Tibial nerve (tissue), 4 donors: ENCODE results near the gene TMEM178B. TPM values are rescaled to one million over a fixed set of nuclear protein-coding genes. Genes with fewer than 3 reads are reported as not detected.

Source experiments
- DNase-seq, 2 donors: peaks; one replicate each; pipeline ENCODE4 v3.0.0-alpha.2; 2019; ENCODE audit warnings: low spot score in 2 of 2
- H3K27ac ChIP-seq, 4 donors: fragments of 200-600 bp; sonication (generic) in 3 of 4; one replicate each; pipeline ENCODE4 v1.5.1; 2017 to 2019; ENCODE audit warnings: mild to moderate bottlenecking in 1 of 4
- H3K27me3 ChIP-seq, 2 donors: fragments of 200-600 bp; sonication (generic) in 1 of 2; one replicate each; pipeline versions ENCODE4 v1.5.1 to v1.6.0; 2017 to 2019
- H3K36me3 ChIP-seq, 3 donors: fragments of 200-600 bp; sonication (generic); one replicate each; pipeline ENCODE4 v1.5.1; 2018 to 2019
- H3K4me1 ChIP-seq, 4 donors: fragments of 200-600 bp; sonication (generic) in 3 of 4; one replicate each; pipeline ENCODE4 v1.5.1; 2017 to 2019
- H3K4me3 ChIP-seq, 4 donors: fragments of 200-600 bp; sonication (generic) in 3 of 4; one replicate each; pipeline ENCODE4 v1.5.1; 2017 to 2019; ENCODE audit warnings: mild to moderate bottlenecking in 1 of 4, moderate library complexity in 1 of 4
- H3K9me3 ChIP-seq, 4 donors: fragments of 200-600 bp; sonication (generic) in 3 of 4; one replicate each; pipeline ENCODE4 v1.5.1; 2017 to 2019
- CTCF ChIP-seq, 5 experiments: fragments of 200-600 bp in 3 of 5; fragments of 450-650 bp in 2 of 5; sonication (generic) in 3 of 5; IDR thresholded peaks; one replicate each; pipeline ENCODE4 v1.5.1; 2016 to 2019; ENCODE audit warnings: antibody characterized with exemption in 5 of 5, mild to moderate bottlenecking in 3 of 5, moderate library complexity in 2 of 5
- EP300 ChIP-seq, 2 donors: sonication (generic); formaldehyde crosslinking; IDR thresholded peaks; one replicate each; pipeline ENCODE4 v1.6.1; 2017; ENCODE audit warnings: antibody characterized with exemption in 2 of 2, mild to moderate bottlenecking in 1 of 2
- POLR2A ChIP-seq, 2 donors: fragments of 450-650 bp; IDR thresholded peaks; one replicate each; pipeline ENCODE4 v1.6.1; 2017; ENCODE audit warnings: antibody characterized with exemption in 2 of 2, mild to moderate bottlenecking in 2 of 2, moderate library complexity in 2 of 2
- WGBS, 2 donors: methylation state at CpG; one replicate each; pipeline ENCODE4 v1.1.5; 2018; 5-methylcytosine and 5-hydroxymethylcytosine counted together
- total RNA-seq, 4 donors: library from RNA; depleted of rRNA; stranded (reverse); fragments of >200 nt; gene quantifications; one replicate each; pipeline ENCODE4 v1.1.0, GENCODE V29; 2016

TMEM178B gene
- total RNA-seq, 4 donors from 2014 or later, result 0.30 to 0.78 (median 0.53) TPM

GRCh38 chr7:141356161-141356560, 282.3 kb downstream of the TMEM178B start:
- Histone ChIP-seq H3K4me1 (peaks cover 0 to 14% (median 0%) of the 10 kb centered on the region in 4 donors), H3K36me3 (no peaks in the 10 kb centered on the region), H3K9me3 (no peaks in the 10 kb centered on the region), H3K4me3 (no peak overlapping the region), H3K27me3 (no peaks in the 10 kb centered on the region), H3K27ac (no peak overlapping the region)
- no peak for DNase-seq
- 49 to 51% methylated on average over 3 of the region's 3 CpGs for WGBS, 2 donors
- TF ChIP-seq EP300 (IDR thresholded peaks at IDR 0.05), result no peak
- TF ChIP-seq CTCF (IDR thresholded peaks at IDR 0.05), result no peak
- TF ChIP-seq POLR2A (IDR thresholded peaks at IDR 0.05), result no peak

- Histone ChIP-seq H3K36me3 (no peaks in the 10 kb centered on the region), H3K27me3 (no peaks in the 10 kb centered on the region), H3K27ac (no peak overlapping the region), H3K4me1 (peaks cover 0 to 20% (median 0%) of the 10 kb centered on the region in 4 donors), H3K9me3 (no peaks in the 10 kb centered on the region), H3K4me3 (no peak overlapping the region)
- DNase-seq, result no peak
- TF ChIP-seq EP300 (IDR thresholded peaks at IDR 0.05) (no peak), CTCF (IDR thresholded peaks at IDR 0.05) (no peak), POLR2A (IDR thresholded peaks at IDR 0.05) (no peak)
- WGBS, 2 donors, result 55% methylated on average over 1 of the region's 1 CpG
Measured at GRCh38 chr7:141358386-141358785, 284.5 kb downstream of the TMEM178B start.

GRCh38 chr7:141359262-141359661, 285.4 kb downstream of the TMEM178B start:
- Histone ChIP-seq H3K27ac (no peak overlapping the region), H3K4me3 (no peak overlapping the region), H3K9me3 (no peaks in the 10 kb centered on the region), H3K27me3 (no peaks in the 10 kb centered on the region), H3K4me1 (peaks cover 0 to 17% (median 0%) of the 10 kb centered on the region in 4 donors), H3K36me3 (no peaks in the 10 kb centered on the region)
- WGBS, 2 donors, result 74 to 76% methylated on average over 3 of the region's 3 CpGs
- no peak for TF ChIP-seq POLR2A (IDR thresholded peaks at IDR 0.05)
- no peak for TF ChIP-seq EP300 (IDR thresholded peaks at IDR 0.05)
- TF ChIP-seq CTCF (IDR thresholded peaks at IDR 0.05), result no peak
- no peak for DNase-seq

GRCh38 chr7:141359740-141360415, 286.0 kb downstream of the TMEM178B start:
- Histone ChIP-seq H3K4me3 (no peak overlapping the region), H3K9me3 (no peaks in the 10 kb centered on the region), H3K27ac (no peak overlapping the region), H3K27me3 (no peaks in the 10 kb centered on the region), H3K36me3 (no peaks in the 10 kb centered on the region), H3K4me1 (peaks cover 0 to 11% (median 0%) of the 10 kb centered on the region in 4 donors)
- 87 to 89% methylated on average over 5 of the region's 5 CpGs for WGBS, 2 donors
- TF ChIP-seq EP300 (IDR thresholded peaks at IDR 0.05) (no peak), CTCF (IDR thresholded peaks at IDR 0.05) (no peak), POLR2A (IDR thresholded peaks at IDR 0.05) (no peak)
- no peak for DNase-seq

- Histone ChIP-seq H3K27me3 (no peaks in the 10 kb centered on the region), H3K4me3 (no peak overlapping the region), H3K4me1 (peaks cover 0 to 6% (median 0%) of the 10 kb centered on the region in 4 donors), H3K9me3 (no peaks in the 10 kb centered on the region), H3K36me3 (no peaks in the 10 kb centered on the region), H3K27ac (no peak overlapping the region)
- 78 to 80% methylated on average over 3 of the region's 3 CpGs for WGBS, 2 donors
- TF ChIP-seq EP300 (IDR thresholded peaks at IDR 0.05), result no peak
- no peak for TF ChIP-seq POLR2A (IDR thresholded peaks at IDR 0.05)
- TF ChIP-seq CTCF (IDR thresholded peaks at IDR 0.05), result no peak
- no peak for DNase-seq
Measured at GRCh38 chr7:141360416-141360760, 286.5 kb downstream of the TMEM178B start.
